Measurements from ENCODE around the gene IPO4. TPM values are rescaled to one million over a fixed set of nuclear protein-coding genes. Genes with fewer than 3 reads are reported as not detected.

The IPO4 gene
- total and polyA plus RNA-seq, 2 donors (not counting 1 experiment from before 2014, with no cell fraction given) = 12.4 to 25.3 TPM

GRCh38 chr14:24157331-24157730, 31.3 kb downstream of the IPO4 start:
- H3K4me2 ChIP-seq (ENCODE audit: extremely low read depth, insufficient read depth, low read length) = no peak overlapping the region
- H3K4me3 ChIP-seq (replicated peaks in 1 of 4; ENCODE audit: control extremely low read depth in 1 of 4, insufficient read depth in 1 of 4, low read depth in 3 of 4, low read length in 4 of 4) = no peak overlapping the region
- H3K27me3 ChIP-seq (ENCODE audit: control insufficient read depth, insufficient read depth, low read length) = no peaks in the 10 kb centered on the region
- H3K27ac ChIP-seq (ENCODE audit: insufficient read depth, low read length) = no peak overlapping the region
- H3K9me3 ChIP-seq (ENCODE audit: control insufficient read depth, insufficient read depth, low read depth, low read length) = no peaks in the 10 kb centered on the region
- no peak overlapping the region for H3K9ac ChIP-seq (ENCODE audit: insufficient read depth, low read length)
- no peak for TF ChIP-seq EZH2 (IDR thresholded peaks at IDR 0.05; ENCODE audit: low read length, missing control alignments)
- no peaks in the 10 kb centered on the region for H4K20me1 ChIP-seq (ENCODE audit: control insufficient read depth, extremely low read depth, insufficient read depth, low read length)
- peaks cover 19% of the 10 kb centered on the region for H3K36me3 ChIP-seq (ENCODE audit: control insufficient read depth, insufficient read depth, low read length)
- H3K4me1 ChIP-seq (ENCODE audit: control insufficient read depth, extremely low read depth, insufficient read depth, low read length) = peaks cover 9% of the 10 kb centered on the region
- H3K79me2 ChIP-seq (ENCODE audit: control insufficient read depth, insufficient read depth, low read length) = peaks cover 12% of the 10 kb centered on the region
- H2AFZ ChIP-seq (ENCODE audit: low read length) = no peak overlapping the region
- DNase-seq (ENCODE audit: low read depth in 2 of 2) = no peak

GRCh38 chr14:24156840-24157239, 31.8 kb downstream of the IPO4 start:
- Histone ChIP-seq H3K4me3 (replicated peaks in 1 of 4; ENCODE audit: control extremely low read depth in 1 of 4, insufficient read depth in 1 of 4, low read depth in 3 of 4, low read length in 4 of 4) (no peak overlapping the region), H3K4me1 (ENCODE audit: control insufficient read depth, extremely low read depth, insufficient read depth, low read length) (peaks cover 6% of the 10 kb centered on the region), H3K9me3 (ENCODE audit: control insufficient read depth, insufficient read depth, low read depth, low read length) (no peaks in the 10 kb centered on the region), H3K9ac (ENCODE audit: insufficient read depth, low read length) (no peak overlapping the region), H3K27me3 (ENCODE audit: control insufficient read depth, insufficient read depth, low read length) (no peaks in the 10 kb centered on the region), H3K36me3 (ENCODE audit: control insufficient read depth, insufficient read depth, low read length) (peaks cover 20% of the 10 kb centered on the region), H4K20me1 (ENCODE audit: control insufficient read depth, extremely low read depth, insufficient read depth, low read length) (no peaks in the 10 kb centered on the region), H3K79me2 (ENCODE audit: control insufficient read depth, insufficient read depth, low read length) (peaks cover 7% of the 10 kb centered on the region), H3K27ac (ENCODE audit: insufficient read depth, low read length) (no peak overlapping the region), H3K4me2 (ENCODE audit: extremely low read depth, insufficient read depth, low read length) (no peak overlapping the region), H2AFZ (ENCODE audit: low read length) (no peak overlapping the region)
- no peak for TF ChIP-seq EZH2 (IDR thresholded peaks at IDR 0.05; ENCODE audit: low read length, missing control alignments)
- TF ChIP-seq CTCF (conservative IDR thresholded peaks at IDR 0.05 in 1 of 2, IDR thresholded peaks at IDR 0.05 in 1 of 2; ENCODE audit: low read depth in 1 of 2, low read length in 2 of 2) = no peak
- DNase-seq (ENCODE audit: low read depth in 2 of 2) = no peak

- Histone ChIP-seq H3K27ac (ENCODE audit: insufficient read depth, low read length) (no peak overlapping the region), H4K20me1 (ENCODE audit: control insufficient read depth, extremely low read depth, insufficient read depth, low read length) (no peaks in the 10 kb centered on the region), H2AFZ (ENCODE audit: low read length) (no peak overlapping the region), H3K36me3 (ENCODE audit: control insufficient read depth, insufficient read depth, low read length) (peaks cover 28% of the 10 kb centered on the region), H3K9ac (ENCODE audit: insufficient read depth, low read length) (no peak overlapping the region), H3K4me1 (ENCODE audit: control insufficient read depth, extremely low read depth, insufficient read depth, low read length) (no peaks in the 10 kb centered on the region), H3K4me2 (ENCODE audit: extremely low read depth, insufficient read depth, low read length) (no peak overlapping the region), H3K27me3 (ENCODE audit: control insufficient read depth, insufficient read depth, low read length) (no peaks in the 10 kb centered on the region), H3K79me2 (ENCODE audit: control insufficient read depth, insufficient read depth, low read length) (no peaks in the 10 kb centered on the region), H3K4me3 (replicated peaks in 1 of 4; ENCODE audit: control extremely low read depth in 1 of 4, insufficient read depth in 1 of 4, low read depth in 3 of 4, low read length in 4 of 4) (no peak overlapping the region), H3K9me3 (ENCODE audit: control insufficient read depth, insufficient read depth, low read depth, low read length) (no peaks in the 10 kb centered on the region)
- TF ChIP-seq CTCF (conservative IDR thresholded peaks at IDR 0.05 in 1 of 2, IDR thresholded peaks at IDR 0.05 in 1 of 2; ENCODE audit: low read depth in 1 of 2, low read length in 2 of 2) (no peak), EZH2 (IDR thresholded peaks at IDR 0.05; ENCODE audit: low read length, missing control alignments) (no peak)
- no peak for DNase-seq (ENCODE audit: low read depth in 2 of 2)
Measured at GRCh38 chr14:24155100-24155499, 33.5 kb downstream of the IPO4 start.

Data from fibroblast of lung (primary cell).